ENCODE data around the gene ESR1.
"Not testable (repeated sequence)": the region's sequence is repeated elsewhere in the genome, so short reads cannot be mapped to it uniquely, and the experiment has no call there.

The ESR1 gene

GRCh38 chr6:151814614-151815013 lies 7.1 kb downstream of the ESR1 start:
- DNase-seq = no peak

DNA sequence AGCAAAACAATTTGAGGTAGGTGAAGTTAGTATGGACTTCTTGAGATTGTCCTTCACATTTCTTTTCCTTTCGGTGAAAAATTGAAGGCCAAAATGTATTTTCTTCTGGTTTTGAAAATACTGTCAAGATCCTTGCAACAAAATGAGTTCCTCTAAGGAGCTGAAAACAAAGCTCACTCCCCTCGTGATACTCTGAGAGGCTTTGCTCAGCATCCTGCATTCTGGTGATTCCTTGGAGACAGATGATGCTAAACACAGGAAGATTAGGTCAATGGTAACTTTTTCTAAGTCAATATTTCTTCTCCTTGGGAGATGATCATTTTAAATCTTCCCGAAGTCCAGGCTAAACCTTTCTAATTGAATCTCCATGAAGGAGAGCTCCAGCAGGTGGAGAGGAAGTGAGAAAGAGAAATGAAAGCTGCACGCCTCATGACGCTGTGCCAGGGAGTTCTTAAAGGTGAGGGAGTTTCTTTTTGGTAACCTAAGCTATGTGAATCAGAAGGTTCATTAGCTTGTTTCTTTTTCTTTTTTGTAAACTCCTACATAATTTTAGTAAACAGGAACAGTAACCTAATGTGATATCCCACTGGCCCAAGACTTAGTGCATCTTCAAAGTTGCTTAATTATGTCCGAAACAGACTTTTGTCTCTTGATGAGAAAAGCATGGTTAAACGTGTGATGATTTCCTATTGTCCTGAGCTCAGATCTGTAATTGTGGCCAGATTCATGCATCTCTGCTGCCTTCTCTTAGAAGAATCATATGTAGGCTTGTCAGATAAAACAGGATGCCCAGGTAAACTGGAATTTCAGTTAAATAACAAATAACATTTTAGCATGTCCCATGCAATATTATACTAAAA lies 15.0 kb downstream of the ESR1 start:
- DNase-seq = no peak

DNA sequence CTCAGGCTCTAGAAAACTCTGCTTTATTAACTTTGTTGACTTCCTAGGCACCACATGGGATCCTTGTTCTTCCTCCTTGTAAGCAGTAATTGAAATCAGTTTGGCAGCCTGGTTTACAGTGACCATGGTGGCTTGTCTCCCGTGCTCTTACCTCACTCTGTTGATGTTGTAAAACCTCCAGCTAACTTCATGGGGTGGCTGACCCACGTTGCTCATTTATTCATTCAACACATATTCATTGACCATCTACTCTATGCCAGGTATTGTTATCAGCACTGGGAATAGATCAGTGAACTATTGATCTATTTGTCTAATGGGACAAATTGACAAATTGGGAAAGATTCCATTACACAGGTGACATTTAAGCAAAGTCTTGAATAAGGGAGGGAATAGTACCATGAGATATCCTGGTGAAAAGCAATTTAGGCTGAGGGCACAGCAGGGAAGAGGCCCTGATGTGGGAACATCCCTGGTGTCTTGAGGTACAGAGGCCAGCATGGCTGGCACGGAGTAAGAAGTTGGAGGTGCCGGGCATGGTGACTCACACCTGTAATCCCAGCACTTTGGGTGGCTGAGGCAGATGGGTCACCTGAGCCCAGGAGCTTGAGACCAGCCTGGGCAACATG lies 19.1 kb downstream of the ESR1 start:
- no peak for DNase-seq

- DNase-seq = no peak
Observed at GRCh38 chr6:151832710-151833109, 25.2 kb downstream of the ESR1 start.

DNA sequence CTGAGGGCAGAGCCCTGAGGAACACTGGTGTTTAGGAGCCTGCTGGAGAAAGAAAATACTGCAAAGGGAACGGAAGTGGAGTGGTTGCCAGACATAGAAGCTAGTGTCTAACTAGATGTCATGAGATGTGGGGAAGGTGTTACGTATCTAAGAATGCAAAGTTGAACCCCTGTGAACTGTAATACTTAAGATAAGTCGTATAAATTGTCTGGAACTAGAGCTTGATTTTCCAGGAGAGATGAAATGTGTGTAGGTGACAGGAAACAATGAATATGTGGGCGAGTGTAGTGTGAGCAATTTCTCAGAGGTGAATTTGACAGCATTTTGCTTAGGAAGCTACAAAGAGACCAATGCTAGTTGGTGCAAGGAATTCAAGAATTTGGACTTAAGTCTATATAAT lies 27.9 kb downstream of the ESR1 start:
- no peak for DNase-seq

- no peak for DNase-seq
Observed at GRCh38 chr6:151837223-151837622, 29.7 kb downstream of the ESR1 start.

DNA sequence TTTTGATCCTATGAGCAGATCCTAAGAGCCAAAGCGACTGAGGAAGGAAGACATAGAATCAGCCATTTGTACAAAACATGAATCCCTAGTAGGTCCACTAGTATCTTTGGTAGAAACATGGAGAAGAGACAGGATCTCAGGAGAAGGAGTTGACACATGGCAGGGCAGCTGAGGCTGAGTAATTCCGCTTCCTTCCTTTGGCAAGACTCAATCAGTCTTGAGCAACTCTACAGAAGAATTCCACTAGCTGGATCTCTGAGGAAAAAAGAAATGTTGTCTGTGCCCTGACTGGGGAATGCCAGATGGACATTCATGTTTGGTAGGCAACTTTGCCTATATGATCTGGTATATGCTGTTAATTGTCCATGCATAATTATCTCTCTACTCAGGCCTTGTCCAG lies 35.3 kb downstream of the ESR1 start:
- no peak for DNase-seq

DNA sequence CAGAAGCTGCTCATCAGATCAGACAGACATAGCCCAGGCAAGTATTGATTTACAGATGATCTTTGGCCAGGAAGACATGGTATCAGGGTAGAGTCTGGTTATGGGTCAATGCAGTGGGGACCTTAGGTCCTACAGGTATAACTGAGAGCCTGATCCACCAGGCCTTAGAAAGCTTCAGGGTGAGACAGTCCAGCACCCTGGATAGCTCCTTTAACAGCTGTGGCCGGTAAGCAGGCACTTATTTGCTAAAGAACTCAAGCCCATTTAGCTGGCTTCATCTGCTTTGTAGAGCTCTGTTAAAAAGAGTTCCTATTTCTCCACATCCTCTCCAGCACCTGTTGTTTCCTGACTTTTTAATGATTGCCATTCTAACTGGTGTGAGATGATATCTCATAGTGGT lies 39.6 kb downstream of the ESR1 start:
- DNase-seq = peak; percentile 16

DNA sequence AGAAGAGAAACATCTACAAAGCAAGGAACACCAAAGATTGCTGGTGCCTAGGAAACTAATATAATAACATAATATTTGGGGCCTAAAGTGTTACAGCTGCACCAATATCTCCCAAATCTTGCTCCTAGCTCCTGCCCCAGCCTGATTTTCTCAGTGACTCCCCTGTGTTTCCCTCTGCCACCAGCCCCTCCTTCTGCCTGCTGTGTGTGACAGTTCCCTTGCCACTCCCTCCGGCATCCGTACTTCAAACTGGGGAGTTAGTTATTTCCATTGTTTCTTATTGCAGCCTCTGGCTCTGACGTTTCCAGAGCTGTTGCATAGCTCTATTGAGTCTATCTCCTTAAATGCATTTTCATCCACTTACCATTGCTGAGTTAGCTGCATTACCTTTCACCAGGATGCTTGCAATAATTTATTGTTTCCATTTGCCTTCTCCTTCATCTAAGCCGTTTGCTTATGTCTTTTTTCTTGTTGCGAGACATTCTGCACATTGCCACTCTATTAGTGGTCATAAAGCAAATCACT lies 43.1 kb downstream of the ESR1 start:
- no peak for DNase-seq

- DNase-seq = no peak
Observed at GRCh38 chr6:151858294-151858693, 50.8 kb downstream of the ESR1 start.

DNA sequence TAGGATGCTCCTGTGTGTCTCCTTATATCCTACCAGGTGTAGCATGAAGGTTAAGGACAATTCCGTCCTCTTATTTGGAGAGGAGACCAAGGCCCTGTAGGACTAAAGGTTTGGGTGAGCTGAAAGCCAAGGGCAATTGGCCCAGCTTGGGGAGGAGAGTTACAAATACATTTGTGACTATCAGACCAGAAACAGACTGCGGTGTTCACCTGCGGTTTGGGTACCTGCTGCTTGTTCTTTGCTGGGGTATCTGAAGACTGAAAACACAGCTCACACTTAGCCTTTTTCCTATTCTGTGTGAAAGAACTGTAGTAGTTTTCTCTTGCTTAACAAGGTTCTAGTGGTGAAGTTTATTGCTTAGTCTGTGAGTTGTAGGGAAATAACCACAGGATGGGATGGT lies 55.0 kb downstream of the ESR1 start:
- no peak for DNase-seq

DNA sequence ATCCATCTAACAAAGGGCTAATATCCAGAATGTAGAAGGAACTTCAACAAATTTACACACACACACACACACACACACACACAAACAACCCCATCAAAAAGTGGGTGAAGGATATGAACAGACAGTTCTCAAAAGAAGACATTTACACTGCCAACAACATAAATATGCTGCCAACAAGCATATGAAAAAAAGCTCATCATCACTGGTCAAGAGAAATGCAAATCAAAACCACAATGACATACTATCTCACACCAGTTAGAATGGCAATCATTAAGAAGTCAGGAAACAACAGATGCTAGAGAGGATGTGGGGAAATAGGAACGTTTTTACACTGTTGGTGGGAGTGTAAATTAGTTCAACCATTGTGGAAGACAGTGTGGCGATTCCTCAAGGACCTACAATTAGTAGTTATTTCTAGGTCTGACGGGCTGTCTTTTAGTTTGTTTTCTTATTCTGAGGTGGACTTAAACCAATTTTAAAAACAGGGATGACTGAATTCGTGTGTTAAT lies 59.9 kb downstream of the ESR1 start:
- DNase-seq = not testable (repeated sequence)

DNA sequence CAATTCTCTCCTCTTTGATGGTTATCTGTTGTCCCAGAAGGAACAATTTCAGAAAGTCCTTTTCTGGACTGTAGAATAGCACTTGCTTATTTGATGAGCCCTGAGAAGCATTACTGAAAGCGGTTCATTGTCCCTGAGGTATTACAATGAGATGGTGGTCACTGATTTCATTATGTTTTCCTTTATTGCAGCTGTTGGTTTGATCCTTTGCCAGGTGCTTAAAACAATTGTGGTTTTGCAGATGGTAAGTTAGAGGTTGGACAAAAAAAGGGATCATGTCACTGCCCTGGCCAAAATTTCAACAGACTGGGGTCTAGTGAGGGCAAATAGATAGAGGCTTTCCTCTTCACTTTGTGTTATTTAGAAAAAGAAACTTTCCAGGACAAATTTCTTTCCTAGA lies 61.9 kb downstream of the ESR1 start:
- no peak for DNase-seq

GRCh38 chr6:151869787-151870186 lies 62.3 kb downstream of the ESR1 start:
- no peak for DNase-seq

DNA sequence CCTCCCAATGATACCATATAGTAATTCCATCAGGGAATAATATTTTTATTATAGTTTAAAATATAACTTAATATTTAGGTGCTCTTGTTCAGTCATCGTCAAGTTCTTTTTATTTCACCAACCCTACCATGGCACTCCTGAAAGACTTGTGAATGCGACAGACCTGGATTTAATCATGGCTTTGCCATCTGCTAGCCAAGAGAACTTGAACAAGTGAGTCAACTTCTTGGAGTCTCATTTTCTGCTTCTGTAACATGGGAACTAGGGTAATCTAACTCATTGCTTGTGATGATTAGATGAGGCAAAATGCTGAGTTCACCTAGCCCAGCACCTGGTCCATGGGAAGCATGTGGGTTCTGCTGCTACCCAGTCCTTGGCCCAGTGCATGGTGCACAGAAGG lies 62.9 kb downstream of the ESR1 start:
- DNase-seq = no peak

DNA sequence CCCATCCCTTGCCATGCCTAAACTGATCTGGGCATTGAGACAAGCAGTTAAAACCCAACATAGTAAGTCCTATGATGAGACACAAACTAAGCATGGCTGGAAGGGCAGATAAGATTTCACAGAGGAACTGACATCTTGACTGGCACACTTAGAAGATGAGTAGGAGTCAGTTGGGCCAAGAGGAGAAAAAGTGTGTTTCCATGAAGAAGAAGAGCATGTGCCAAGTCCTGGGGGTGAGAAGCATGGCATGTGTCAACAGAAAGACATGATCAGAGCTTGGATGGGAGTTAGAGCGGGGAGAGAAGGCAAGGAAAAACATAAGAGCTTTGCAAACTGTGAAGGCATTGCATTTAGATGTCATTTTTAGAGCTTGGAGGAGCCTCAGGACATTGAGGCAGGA lies 68.0 kb downstream of the ESR1 start:
- DNase-seq = no peak

DNA sequence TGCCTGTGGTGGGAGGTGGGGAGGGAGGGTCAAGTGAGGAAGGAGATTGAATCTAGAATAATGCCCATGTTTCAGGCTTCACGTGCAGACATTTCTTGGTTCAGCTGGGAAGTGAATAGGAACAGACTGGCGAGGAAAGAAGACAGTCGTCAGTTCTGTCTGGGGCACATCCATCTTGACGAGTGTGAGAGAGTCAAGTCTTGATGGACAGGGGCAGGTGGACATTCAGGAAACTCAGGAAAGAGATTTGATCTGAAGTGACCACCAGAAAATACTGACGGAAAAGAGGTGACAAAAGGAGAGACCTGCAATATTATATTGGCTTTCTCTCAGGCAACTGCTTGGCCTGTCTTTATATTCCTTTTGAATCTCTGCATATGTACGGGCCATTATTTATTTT lies 68.6 kb downstream of the ESR1 start:
- DNase-seq = no peak

GRCh38 chr6:151877458-151877857 lies 70.0 kb downstream of the ESR1 start:
- no peak for DNase-seq

DNA sequence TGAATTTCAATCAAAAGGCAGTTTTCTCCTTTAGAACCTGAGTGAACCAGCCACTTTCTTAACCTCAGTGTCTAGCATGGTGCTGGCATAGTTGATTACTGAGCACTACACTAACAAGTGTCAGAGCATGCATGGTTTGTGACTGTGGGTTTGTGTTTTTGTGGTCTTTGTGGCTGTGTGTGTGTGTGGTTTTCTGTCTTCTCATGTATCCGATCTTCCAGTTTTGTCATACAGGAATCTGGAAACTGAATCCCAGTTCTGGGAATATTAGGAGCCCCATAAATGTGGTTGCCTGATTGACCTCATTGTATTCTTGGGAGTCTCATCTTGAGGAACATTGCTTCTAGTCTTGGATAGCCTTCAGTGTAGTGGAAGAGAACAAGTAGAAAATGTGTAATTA lies 73.7 kb downstream of the ESR1 start:
- no peak for DNase-seq

- no peak for DNase-seq
Observed at GRCh38 chr6:151882206-151882605, 74.7 kb downstream of the ESR1 start.

GRCh38 chr6:151885234-151885633 lies 77.8 kb downstream of the ESR1 start:
- no peak for DNase-seq

- DNase-seq = no peak
Observed at GRCh38 chr6:151891524-151891923, 84.0 kb downstream of the ESR1 start.

GRCh38 chr6:151894426-151894825 lies 86.9 kb downstream of the ESR1 start:
- not testable (repeated sequence) for DNase-seq

- not testable (repeated sequence) for DNase-seq
Observed at GRCh38 chr6:151899221-151899620, 91.7 kb downstream of the ESR1 start.

Measured in NCI-H226 (cell line).